Activated effector memory CD4-positive, alpha-beta T cell treated with anti-CD3 and anti-CD28 coated beads, Interleukin-2, amount 50 U/mL, for 16 hours (primary cell): ENCODE data around the gene WIZ.
"Not testable (repeated sequence)": the region's sequence is repeated elsewhere in the genome, so short reads cannot be mapped to it uniquely, and the experiment has no call there.

Experiments used
- DNase-seq: peaks from one replicate; pipeline ENCODE4 v3.0.0-alpha.2; 2020

WIZ gene

GRCh38 chr19:15427991-15428471 lies 21.7 kb downstream of the WIZ start:
- DNase-seq, result no peak

GRCh38 chr19:15427350-15427700 lies 22.4 kb downstream of the WIZ start:
- DNase-seq, result no peak

GRCh38 chr19:15426485-15427349 lies 23.0 kb downstream of the WIZ start:
- DNase-seq, result no peak

DNA sequence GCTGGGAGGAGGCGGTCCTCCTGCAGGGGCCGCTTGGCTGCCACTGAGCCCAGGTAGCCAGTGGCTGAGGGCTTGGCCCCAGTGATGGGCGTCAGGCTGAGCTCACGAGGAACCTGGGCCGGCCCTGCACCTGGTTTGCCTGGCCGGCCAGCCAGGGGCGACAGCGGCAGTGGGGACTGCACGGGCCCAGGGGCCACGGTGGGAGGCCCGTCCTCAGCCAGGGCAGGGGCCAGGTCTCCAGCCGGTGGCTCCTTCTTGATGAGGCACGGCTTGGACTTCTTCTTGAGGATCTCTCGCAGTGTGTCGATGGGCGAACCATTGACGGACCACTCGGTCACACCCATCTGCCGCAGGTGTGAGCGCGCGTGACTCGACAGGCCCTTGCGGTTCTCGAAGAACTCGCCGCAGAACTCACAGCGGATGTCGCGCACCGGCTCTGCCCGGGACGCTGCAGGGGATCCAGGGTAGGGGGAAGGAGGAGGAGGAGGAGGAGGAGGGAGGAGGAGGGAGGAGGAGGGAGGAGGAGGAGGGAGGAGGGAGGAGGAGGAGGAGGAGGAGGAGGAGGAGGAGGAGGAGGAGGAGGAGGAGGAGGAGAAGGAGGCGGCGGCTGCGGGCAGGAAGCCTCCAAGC lies 24.3 kb downstream of the WIZ start:
- DNase-seq, result no peak

DNA sequence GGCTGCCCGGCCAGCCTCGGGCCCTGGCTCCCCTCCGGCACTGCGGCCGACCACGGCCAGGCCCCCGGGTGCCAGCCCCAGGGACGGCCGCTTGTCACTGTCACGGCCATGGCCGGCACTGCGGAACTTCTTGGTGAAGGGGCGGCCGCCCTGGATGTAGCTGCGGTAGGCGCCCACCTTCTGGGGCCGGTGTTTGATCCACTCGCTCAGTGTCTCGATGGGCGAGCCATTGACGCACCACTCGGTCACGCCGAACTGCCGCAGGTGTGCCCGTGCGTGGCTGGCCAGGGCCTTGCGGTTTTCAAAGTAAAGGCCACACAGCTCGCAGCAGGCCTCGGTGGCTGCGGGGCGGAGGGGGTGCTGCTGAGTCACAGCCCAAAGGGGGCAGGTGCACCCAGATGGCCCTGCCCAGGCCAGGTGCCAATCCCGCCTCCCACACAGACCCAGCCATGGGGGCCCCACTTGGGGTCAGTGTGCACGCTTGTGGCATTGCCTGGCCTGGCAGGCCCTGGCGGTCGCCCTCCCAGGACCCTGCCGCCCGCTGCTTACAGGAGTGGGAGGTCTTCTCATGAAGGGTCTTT lies 25.0 kb downstream of the WIZ start:
- no peak for DNase-seq

GRCh38 chr19:15424121-15424520 lies 25.6 kb downstream of the WIZ start:
- no peak for DNase-seq

GRCh38 chr19:15423130-15423529 lies 26.6 kb downstream of the WIZ start:
- DNase-seq, result no peak

GRCh38 chr19:15422296-15423075 lies 27.3 kb downstream of the WIZ start:
- no peak for DNase-seq

DNA sequence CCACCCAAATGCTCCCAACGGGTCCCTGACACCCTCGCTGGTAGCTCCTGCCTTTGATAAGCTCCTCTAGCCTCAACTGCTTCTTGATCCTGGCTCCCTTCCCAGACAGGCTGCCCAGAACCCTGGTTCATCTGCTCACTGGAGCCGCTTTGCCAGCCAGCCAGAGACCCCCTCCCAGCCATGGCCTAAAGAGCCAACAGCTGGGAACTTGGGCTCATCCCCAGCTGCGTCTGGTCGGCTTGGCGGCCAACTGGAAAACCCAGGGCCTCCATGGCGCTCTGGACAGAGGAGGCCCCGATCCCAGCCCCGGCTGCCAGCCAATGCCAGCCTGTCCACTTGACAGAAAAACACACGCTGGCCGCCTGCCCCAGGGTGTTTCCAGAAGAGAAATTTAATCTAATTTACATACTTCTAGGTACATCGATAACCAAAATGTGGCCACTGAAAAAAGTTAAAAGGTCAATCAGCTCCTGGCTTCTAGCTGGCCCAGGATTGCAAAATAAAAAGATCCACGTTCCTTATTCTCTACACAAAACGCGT lies 28.0 kb downstream of the WIZ start:
- DNase-seq, result no peak

DNA sequence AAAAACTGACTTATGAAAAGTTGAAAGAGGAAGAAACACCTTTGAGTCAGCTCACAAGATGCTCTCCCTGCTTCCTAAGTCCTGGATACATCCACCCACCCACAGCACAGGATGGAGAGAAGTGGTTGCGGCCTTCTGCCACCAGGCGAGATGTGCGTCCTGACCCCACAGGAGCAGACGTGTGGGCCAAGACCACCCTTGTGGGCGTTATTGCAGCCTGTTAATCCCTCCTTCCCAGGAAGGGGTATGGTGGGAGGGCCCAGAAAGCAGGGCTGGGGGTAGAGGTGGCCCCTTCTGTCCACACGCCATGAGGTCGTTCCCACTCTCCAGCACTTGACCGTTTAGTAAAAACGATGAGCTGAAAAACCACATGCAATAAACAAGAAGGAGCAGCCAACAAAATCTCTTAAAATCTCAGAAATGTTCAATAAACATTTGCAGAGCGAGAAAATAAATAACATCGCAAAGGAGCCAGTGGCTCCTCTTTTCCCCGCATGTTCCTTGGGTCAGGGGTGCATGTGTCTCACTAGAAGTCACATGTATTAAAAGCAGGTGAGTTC lies 28.5 kb downstream of the WIZ start:
- no peak for DNase-seq

GRCh38 chr19:15419413-15420025 lies 30.2 kb downstream of the WIZ start:
- DNase-seq, result no peak

GRCh38 chr19:15418579-15419412 lies 31.0 kb downstream of the WIZ start, which contains the start of gene AKAP8L:
Gene AKAP8L (minus strand): TSS chr19:15418988. CDS start chr19:15418923, 65 bp downstream.
- DNase-seq, result peak; percentile 99

- no peak for DNase-seq
These were observed 31.6 kb downstream of the WIZ start for GRCh38 chr19:15418231-15418578.

- DNase-seq, result no peak
These were observed 32.1 kb downstream of the WIZ start for GRCh38 chr19:15417699-15418098.

DNA sequence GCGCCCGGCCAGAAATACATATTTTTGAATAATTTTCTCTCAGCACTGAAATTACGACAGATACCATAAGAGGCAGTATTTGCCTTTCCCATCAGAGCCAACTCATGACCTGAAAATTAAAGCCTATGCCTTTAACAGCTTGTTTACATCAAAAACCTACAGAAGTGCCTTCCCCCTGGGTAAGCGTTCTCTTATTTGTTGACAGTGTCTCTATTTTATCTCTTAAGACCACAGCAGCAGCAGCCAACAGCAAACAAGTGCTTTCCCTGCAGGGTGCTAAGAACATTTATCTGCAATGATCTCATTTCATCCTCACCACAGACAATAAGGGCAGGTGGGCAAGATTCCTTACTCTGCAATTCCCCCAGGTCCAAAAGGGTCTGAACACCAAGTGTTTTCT lies 36.9 kb downstream of the WIZ start:
- no peak for DNase-seq

GRCh38 chr19:15411351-15411750 lies 38.4 kb downstream of the WIZ start:
- DNase-seq, result not testable (repeated sequence)

DNA sequence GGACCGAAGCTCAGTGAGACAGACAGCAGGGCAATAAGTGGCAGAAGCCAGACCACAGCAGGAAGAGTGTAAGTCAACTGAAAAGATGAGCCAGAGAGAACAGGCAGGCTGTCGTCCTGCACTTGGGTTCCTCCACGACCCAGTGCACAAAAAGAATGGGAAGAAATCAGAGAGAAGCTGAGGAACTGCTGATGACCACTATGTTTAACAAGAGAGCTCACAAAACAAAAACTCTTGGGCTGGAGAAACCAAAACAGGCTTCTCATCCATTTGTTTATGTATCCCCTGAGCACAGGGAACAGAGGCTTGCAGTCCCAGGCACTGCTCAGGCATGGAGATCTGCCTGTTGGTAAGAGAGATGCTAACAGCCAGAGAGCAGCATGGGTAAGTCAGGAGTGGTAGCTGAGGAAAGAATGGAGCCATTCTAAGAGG lies 45.0 kb downstream of the WIZ start:
- DNase-seq, result peak; percentile 43

DNA sequence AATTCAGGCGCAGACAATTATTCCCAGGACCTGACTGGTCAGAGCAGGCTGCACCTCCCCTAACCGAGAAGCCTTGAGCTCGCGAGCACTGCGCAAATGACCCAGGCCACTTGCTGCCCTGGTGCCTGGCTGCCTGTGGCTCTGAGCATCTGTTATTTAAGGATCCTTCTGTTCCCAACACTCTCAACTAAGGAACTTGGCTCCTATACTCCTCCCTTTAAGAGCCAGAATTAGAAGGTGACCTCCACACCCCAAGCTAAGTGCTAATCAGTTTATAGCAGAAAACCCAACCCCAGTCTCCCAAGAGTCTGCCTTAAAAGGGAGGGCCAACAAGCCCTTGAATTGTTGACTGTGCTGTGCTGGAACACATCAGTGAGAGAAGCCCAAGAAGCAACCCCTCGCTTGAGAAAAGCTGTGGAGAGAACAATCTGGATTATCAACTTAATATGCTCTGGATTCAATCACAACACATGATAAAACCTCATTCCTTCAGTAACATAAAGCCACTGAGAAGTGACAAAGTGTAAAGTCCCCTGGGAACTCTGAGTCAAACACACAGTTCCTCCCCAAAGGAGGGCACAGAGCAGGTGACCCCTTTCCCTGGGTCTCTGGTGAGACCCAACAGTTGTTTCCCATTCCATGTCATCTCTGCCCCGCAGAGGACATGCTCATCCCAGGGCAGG lies 45.5 kb downstream of the WIZ start:
- DNase-seq, result peak; percentile 24

GRCh38 chr19:15403151-15403531 lies 46.6 kb downstream of the WIZ start:
- DNase-seq, result no peak

GRCh38 chr19:15402411-15403150 lies 47.2 kb downstream of the WIZ start:
- no peak for DNase-seq
